Right atrium auricular region (tissue), 2 donors: ENCODE data around the gene BRSK2. TPM values are rescaled to one million over a fixed set of nuclear protein-coding genes. Genes with fewer than 3 reads are reported as not detected.

Source experiments
- DNase-seq: peaks from one replicate; pipeline ENCODE4 v3.0.0-alpha.2; 2019; ENCODE audit warnings: low spot score
- H3K27ac ChIP-seq, 2 donors: fragments of 200-600 bp; sonication (generic); 1 replicate in 1 of 2; 2 replicates in 1 of 2; pipeline ENCODE4 v1.5.1; 2016 to 2019
- H3K27me3 ChIP-seq, 2 donors: fragments of 200-600 bp; sonication (generic); one replicate each; pipeline versions ENCODE4 v1.5.1 to v1.6.0; 2017 to 2019
- H3K36me3 ChIP-seq: fragments of 200-600 bp; sonication (generic); one replicate; pipeline ENCODE4 v1.5.1; 2016
- H3K4me1 ChIP-seq, 2 donors: fragments of 200-600 bp; sonication (generic); one replicate each; pipeline versions ENCODE4 v1.5.1 to v1.6.0; 2017 to 2019
- H3K4me3 ChIP-seq, 2 donors: fragments of 200-600 bp; sonication (generic); 1 replicate in 1 of 2; 2 replicates in 1 of 2; pipeline ENCODE4 v1.5.1; 2017 to 2019; ENCODE audit warnings: mild to moderate bottlenecking in 1 of 2, moderate library complexity in 1 of 2
- H3K9me3 ChIP-seq, 2 donors: fragments of 200-600 bp; sonication (generic); one replicate each; pipeline ENCODE4 v1.5.1; 2019
- total RNA-seq, 2 donors: library from RNA; depleted of rRNA; stranded (reverse); fragments of >200 nt; gene quantifications; one replicate each; pipeline ENCODE4 v1.1.0, GENCODE V29; 2016
- TF ChIP-seq, protein P1 (sequence below), 2 donors: fragments of 200-600 bp; sonication (generic); IDR thresholded peaks; one replicate each; pipeline ENCODE4 v1.5.1; 2019; ENCODE audit warnings: antibody characterized with exemption in 2 of 2

Gene BRSK2
- total RNA-seq, 2 donors from 2014 or later = 0.19 to 0.51 TPM

DNA sequence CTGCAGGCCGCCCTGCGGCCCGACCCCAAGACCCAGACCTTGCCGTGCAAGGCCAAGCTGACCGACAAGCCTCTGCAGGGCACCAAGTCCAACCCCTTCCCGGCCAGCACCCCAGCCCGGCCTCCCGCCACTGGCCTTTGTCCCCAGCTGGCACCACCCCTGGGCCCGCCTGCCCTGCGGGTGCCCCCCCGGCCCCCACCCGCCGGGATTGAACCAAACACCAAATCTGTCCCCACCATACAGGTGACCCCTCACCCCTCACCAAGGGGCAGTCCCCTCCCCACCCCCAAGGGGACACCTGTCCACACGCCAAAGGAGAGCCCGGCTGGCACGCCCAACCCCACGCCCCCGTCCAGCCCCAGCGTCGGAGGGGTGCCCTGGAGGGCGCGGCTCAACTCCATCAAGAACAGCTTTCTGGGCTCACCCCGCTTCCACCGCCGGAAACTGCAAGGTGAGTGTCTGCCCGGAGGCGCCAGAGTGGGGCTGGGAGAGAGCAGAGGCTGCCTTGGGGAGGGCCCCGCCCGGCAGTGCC, 60.7 kb downstream of the BRSK2 start:
- TF ChIP-seq, protein P1, sequence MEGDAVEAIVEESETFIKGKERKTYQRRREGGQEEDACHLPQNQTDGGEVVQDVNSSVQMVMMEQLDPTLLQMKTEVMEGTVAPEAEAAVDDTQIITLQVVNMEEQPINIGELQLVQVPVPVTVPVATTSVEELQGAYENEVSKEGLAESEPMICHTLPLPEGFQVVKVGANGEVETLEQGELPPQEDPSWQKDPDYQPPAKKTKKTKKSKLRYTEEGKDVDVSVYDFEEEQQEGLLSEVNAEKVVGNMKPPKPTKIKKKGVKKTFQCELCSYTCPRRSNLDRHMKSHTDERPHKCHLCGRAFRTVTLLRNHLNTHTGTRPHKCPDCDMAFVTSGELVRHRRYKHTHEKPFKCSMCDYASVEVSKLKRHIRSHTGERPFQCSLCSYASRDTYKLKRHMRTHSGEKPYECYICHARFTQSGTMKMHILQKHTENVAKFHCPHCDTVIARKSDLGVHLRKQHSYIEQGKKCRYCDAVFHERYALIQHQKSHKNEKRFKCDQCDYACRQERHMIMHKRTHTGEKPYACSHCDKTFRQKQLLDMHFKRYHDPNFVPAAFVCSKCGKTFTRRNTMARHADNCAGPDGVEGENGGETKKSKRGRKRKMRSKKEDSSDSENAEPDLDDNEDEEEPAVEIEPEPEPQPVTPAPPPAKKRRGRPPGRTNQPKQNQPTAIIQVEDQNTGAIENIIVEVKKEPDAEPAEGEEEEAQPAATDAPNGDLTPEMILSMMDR (IDR thresholded peaks at IDR 0.05) = no peak

DNA sequence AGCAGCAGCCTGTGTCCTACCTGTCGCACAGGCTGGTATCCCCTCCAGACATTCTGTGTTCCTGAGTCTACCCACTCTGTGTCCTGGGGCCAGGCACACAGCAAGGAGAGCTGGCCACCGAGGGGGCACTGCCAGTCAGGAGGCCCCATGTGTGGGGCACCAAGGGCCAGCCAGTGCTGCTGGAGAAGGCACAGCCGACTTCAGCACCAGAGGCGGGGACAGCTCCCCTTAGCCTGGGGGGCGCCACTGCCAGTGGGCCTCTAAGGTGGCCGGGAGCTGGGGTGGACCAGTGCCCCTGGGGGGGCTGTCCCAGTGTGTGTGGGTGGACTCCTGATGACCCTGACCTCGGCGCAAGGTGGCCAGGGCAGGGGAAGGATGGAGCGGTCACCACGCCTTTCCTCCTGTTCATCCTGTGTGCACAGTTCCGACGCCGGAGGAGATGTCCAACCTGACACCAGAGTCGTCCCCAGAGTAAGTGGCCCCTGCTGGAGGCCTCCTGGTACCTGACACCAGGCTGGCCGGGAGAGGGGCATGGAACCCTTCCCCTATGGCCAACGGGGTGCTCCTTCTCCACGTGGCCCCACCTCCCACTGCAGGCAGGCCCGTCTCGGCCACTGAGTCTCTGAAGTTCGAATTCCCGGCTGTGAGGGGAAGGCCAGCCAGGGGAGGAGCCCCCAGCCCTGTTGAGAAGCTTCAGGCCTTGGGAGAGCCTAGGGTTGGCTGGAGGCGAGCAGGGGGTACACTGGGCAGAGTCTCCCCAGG, 61.4 kb downstream of the BRSK2 start:
- Histone ChIP-seq H3K27me3 (no peaks in the 10 kb centered on the region), H3K36me3 (no peaks in the 10 kb centered on the region), H3K4me1 (peaks cover 0 to 15% of the 10 kb centered on the region in 2 donors), H3K9me3 (no peaks in the 10 kb centered on the region), H3K27ac (no peak overlapping the region), H3K4me3 (no peak overlapping the region)
- TF ChIP-seq, protein P1 (IDR thresholded peaks at IDR 0.05) = no peak
- DNase-seq = no peak

More for the DNA sequence above, 60.7 kb downstream of the BRSK2 start:
- Histone ChIP-seq H3K4me1 (peaks cover 0 to 15% of the 10 kb centered on the region in 2 donors), H3K27ac (no peak overlapping the region), H3K9me3 (no peaks in the 10 kb centered on the region), H3K4me3 (no peak overlapping the region), H3K27me3 (no peaks in the 10 kb centered on the region), H3K36me3 (no peaks in the 10 kb centered on the region)
- DNase-seq = no peak

DNA sequence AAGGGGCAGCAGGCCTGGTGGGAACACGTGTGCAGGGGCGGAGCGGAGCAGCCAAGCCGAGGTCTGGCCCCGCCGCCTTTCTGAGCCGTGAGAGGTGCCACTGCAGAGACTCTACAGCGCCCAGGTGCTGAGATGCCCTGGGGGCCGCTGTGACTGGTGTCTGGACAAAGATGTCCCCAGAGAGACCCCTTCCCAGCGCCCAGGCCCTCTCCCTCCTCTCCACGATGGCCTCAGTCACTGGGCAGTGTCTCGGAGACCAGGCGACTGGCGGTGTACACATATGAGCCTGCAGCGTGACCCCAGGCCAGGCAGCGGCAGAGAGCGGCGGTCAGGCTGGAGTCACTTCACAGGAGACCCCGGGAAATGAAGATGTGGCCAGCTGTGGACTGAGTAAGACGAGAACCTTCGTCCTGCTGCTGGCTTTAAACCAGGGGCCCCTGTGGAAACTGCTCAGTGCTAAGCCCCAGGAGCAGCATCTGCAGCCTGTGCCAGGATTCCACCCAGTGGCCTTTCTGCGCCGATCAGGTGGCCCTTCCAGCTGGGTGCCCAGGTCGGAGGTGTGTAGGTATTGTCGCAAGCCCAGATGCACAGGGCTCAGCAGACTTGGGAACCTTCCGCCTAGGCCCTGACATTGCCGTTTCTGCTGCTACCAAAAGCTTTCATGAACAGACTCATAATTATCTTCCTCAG, 62.2 kb downstream of the BRSK2 start:
- Histone ChIP-seq H3K4me1 (peaks cover 0 to 15% of the 10 kb centered on the region in 2 donors), H3K36me3 (no peaks in the 10 kb centered on the region)
- TF ChIP-seq, protein P1 (IDR thresholded peaks at IDR 0.05) = no peak

DNA sequence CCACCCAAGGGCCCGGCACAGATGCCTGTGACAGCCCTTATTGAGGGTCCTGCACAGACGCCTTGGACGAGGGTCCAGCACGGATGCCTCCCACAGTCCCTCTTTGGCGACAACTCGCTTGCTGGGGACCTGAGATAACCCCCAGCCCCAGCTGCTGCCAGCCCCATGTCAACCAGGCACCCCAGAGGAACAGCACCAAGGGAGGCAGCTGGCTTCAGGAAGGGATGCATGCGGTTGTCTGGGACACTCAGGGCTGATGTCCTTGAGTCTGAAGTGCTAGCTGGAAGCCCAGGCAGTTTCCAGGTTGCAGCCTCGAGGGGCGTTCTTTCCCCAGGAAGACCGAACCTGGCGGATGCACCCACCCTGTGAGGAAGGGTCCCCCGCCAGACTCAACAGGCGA, 63.0 kb downstream of the BRSK2 start:
- no peaks in the 10 kb centered on the region for H3K27me3 ChIP-seq
- H3K4me3 ChIP-seq = no peak overlapping the region
- no peak for DNase-seq
- H3K36me3 ChIP-seq = no peaks in the 10 kb centered on the region
- H3K27ac ChIP-seq = no peak overlapping the region
- no peaks in the 10 kb centered on the region for H3K9me3 ChIP-seq
- TF ChIP-seq, protein P1 (IDR thresholded peaks at IDR 0.05) = no peak
- peaks cover 0 to 15% of the 10 kb centered on the region in 2 donors for H3K4me1 ChIP-seq

More for the DNA sequence above, 62.2 kb downstream of the BRSK2 start:
- Histone ChIP-seq H3K9me3 (no peaks in the 10 kb centered on the region), H3K4me3 (no peak overlapping the region), H3K27ac (no peak overlapping the region), H3K27me3 (no peaks in the 10 kb centered on the region)
- no peak for DNase-seq

DNA sequence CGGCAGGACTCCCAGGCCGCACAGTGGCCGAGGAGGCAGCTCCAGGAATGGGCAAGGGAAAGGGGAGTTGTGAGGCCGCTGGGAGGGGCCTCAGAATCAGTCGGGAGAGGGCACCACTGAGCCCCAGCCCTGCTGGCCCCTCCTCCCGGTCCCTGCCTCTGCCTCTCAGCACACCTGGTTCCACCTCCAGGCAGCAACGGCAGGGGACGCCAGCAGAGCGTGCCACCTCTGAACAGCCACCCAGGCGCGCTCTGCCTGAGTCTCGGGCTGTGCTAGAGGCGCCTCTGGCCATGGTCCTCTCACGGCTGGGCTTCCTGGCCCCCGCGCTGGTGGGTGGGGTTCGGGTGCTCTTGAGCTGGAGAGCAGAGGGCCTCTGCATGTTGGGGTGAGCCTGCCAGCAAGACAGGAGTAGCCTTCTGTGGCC, 63.9 kb downstream of the BRSK2 start:
- no peaks in the 10 kb centered on the region for H3K36me3 ChIP-seq
- H3K9me3 ChIP-seq = no peaks in the 10 kb centered on the region
- no peak overlapping the region for H3K27ac ChIP-seq
- peaks cover 0 to 20% of the 10 kb centered on the region in 2 donors for H3K4me1 ChIP-seq
- no peak for DNase-seq
- TF ChIP-seq, protein P1 (IDR thresholded peaks at IDR 0.05) = peak in 1 of 2 donors; percentile 56
- no peak overlapping the region for H3K4me3 ChIP-seq
- H3K27me3 ChIP-seq = no peaks in the 10 kb centered on the region
